DMS114 treated with DMSO at 0.1 percent for 48 hours (cell line): Measurements from ENCODE around the gene ACER2.
A peak's percentile ranks its signal among the peaks of the same experiment; 100 is the strongest.

Experiments used
- DNase-seq: peaks from one replicate; lab custom pipeline; 2025; ENCODE audit not compliant: unreplicated experiment; lab: John Stamatoyannopoulos, UW

ACER2 gene

DNA sequence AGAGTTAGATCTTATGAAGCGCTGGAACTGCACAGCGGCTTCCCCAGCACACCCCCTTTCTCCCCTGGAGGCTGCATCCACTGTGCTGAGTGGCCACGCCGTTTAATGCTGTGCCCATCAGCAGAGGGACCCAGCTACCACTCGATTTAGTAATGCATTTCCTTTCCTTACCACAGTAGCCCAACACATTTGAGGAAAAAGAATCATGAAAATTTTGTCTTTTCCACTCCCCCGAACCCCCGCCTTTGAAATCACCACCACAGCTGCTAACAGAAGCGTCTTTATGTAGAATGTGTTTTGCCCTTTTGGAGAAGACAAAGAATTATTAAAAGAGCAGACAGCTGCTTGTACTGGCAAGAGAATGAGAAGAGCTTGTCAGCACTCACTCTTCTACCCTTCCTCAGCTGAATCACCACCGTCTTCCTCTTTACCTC lies 73.2 kb downstream of the ACER2 start:
- no peak for DNase-seq

DNA sequence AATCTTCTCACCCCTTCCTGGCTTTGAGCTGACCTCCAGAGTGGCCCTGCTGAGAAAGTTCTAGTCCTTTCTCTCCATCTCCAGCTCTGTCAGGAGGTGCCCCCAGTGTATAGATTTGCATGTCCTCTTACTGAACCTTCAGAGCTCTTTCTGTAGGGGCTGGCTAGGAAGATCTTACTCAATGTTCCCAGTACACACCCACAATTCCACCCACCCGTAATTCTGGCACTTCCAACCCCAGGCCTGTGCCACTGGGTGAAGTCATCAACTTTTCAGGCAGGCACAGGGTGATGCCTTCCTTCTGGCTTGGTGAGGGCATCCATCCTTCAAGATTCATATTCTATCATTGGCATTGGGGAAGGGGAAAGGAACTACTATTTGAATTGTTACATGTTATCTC lies 75.9 kb downstream of the ACER2 start:
- DNase-seq, result no peak

DNA sequence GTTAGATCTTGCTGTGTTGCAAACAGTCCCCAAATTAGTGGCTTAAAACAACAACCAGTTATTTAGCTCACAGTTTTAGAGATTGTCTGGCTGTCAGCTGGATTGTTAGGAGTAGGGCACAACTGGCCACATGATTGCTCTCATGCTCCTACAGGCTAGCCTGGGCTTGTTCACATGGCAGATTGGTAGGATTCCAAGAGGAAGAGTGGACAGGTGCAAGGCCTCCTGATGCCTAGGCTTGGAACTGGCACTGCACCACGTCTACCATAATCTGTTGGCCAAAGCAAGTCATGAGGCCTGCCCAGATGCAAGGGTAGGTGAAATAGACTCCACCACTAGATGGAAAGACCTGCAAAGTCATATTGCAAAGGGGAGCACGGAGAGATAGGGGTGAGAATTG lies 76.4 kb downstream of the ACER2 start:
- DNase-seq, result no peak

DNA sequence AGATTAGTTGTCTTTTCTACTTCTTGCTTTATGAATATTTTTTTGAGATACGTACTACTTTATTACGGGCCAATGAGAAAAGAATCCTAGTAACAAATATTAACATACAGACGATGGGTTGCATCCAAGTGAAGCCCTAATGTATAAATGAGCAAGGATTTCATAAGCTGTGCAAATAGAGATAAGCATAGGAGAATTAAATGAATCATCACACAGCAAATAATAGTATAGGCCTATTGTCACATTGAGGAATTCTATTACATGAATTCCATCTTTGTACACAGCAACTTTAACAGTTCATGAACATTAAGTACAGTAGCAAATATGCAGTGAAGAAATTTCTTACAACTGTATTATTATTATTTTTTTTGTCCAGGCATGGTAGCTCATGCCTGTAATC lies 78.0 kb downstream of the ACER2 start:
- DNase-seq, result no peak

DNA sequence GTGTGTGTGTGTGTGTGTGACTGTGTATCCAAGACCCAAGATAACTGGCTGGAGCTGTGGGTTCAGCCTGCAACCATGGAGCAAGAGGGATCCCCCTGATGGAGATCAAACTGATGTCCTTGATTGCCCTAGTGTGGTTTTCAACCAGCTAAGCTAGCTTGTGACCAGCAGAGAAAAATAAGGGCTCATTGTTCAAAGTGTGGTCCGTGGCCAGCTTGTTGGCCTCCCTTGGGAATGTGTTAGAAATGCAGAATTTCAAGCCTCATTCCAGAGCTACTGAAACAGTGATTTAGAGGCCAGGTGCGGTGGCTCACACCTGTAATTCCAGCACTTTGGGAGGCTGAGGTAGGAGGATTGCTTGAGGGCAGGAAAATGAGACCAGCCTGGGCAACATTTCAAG lies 79.9 kb downstream of the ACER2 start:
- no peak for DNase-seq

DNA sequence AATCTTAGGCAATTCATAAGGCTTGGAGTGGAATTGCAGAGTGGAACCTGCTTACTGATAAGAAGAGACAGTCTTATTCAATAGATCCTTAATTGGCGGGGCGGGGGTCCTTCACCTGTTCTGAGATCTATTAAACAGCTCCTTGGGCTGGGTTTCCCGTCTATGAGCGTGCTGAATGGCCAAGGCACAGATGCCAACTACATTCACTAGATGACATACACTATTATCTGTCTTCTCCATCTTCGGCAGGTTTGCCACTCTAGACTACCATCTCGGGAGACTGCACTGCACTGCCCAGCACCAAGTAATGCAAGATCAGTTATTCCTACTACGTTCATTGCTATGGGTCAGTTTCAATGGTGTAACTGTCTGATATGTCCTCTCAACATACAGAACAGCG lies 81.5 kb downstream of the ACER2 start:
- DNase-seq, result no peak

DNA sequence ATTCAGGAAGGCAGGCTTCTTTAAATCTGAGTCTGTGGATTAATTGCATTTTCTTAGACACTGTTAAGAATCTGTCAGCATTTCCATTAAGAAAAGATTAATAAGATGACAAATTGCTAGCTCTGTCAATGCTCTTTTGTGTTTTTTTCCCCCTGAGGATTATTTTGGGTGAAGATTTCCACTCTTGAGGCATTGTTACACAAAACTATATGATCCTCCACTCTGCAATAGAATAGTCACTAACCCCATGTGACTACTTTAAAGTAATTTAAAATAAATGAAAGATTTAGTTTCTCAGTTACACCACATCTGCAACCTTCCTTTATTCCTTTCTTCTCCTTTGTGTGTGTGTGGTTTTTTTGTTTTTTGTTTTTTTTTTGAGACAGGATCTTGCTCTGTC lies 82.0 kb downstream of the ACER2 start:
- no peak for DNase-seq

DNA sequence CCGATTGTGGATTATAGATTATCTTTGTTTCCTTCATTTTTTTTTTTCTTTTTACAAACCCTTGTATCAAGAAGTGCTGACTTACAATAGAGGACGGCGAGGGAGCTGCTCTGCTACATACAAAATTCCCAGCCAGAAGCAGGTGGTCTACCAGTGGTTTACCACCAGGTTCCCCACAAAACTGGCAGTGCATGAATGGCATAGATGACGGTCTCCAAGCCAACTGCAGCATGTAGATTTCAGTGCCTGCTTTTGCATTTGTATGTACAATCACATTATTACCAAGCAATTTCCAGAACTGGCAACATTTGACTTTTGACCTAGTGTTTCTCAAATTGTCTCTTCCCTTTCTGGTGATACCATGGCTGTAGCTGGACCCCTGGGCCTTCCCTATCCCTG lies 84.0 kb downstream of the ACER2 start:
- no peak for DNase-seq

DNA sequence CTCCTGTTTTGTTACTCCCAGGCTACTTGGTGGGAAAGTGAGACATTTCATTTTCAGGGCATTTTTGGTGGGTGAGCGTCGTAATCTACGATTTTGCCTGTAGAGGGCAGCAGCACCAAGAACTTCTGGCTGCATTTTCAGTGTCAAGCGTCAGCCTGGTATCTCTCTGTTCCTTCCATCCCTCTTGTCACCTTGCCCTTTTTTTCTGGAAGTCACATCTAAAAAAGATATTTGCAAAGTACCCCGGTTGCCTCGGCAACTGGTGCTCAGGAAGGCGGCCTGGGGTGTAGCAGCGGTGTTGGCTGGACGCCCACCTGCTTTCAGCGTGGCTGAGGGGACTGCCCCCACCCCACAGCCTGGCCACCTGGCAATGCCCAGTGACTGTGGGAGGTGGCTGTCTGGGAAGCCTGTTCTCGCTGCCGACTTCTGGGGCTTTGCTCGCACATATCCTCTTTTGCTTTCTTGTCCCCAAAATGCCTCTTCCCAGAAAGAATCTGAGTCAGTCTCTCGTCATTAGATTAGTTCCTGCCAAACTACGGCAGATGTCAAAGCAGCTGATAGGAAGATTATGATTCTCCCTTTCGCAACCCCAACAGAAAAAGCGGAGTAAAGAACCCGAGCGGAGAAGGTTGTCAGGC lies 84.5 kb downstream of the ACER2 start:
- peak; percentile 18 for DNase-seq

DNA sequence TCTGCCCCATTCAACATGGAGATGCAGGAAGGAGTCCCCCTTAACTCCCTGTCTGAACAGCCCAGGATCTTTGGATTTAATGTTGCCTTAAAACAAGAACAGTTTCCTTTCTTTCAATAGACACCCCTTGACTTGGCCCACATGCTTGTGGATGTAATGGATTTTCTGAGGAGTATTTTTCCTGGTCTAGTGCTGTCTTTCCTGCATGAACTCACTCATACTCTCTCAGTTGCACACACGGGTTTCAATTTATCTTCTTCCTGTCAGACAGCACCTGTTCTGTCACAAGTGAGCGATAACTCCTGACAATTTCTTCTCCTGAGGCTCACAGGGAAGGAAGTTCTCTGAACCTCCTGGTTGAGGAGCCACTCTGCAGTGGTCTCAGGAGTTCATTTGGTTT lies 85.1 kb downstream of the ACER2 start:
- DNase-seq, result no peak

DNA sequence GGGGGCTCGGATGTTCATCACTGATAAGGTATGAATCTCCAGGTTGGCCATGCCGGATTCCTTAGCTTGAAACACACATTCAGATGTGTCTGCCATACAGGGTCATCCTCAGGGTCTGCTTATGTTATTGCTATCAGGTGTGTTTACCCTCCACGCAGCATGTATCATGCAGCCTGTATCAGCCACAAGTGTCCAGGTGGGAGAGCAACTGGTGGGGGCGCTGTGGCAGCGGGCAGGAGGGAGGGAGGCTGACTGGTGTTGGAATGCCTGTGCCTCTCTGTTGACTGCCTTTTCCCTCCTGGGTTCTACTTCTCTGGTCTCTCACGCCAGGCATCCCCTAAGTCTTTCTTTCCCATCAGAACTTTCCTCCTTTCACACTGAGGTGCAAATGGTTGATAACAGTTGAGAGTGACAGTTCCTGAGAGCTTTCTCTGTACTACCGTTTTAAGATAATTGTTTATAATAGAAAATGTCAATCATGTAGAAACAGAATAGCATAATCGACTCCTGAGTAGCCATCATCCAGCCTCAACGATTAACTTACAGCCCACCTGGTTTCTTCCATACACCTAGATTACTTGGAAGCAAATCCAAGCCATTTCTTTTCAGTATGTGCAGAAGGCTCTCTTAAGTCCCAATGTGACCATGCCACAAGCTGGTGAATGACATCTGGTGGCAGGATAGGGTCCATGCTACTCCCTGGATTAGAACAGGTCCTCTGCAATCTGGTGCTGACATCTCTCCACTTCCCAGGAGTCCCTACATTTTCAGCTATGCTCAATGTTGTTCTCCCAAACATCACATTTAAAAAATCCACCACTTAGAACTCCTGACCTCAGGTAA lies 86.6 kb downstream of the ACER2 start:
- no peak for DNase-seq

DNA sequence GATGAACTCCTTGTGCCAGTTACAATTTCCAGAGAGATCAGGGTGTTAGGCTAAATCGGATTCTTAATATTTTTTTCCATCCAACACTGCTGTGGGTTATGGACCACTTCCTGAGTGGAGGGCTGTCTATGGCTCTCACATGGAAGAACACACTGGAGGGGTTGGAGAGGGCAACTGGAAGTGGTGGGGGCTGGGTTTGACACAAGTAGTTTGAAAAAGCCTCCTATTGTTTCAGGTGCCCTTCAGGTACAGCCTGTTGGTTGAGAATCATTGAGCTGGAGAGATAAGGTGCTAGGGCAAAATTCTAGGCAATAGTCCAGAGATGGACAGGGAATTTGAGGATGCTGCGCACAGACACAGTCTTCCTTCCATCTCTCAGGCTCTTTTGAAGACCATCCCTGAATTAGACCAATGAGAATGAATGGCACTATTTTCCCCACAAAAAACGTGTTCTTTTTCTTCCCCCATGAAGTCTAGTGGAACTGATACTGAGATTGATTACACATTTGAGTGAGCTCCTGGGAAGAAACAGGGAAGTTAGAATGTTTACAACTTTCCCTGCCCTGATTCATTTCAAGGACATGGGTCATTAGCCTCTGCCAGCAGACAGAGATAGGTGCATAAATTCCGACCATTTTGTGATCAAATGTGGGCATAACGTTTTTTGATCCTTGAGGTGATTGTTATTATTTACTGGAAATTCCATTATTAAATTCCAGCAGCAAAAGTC lies 87.7 kb downstream of the ACER2 start:
- DNase-seq, result no peak

DNA sequence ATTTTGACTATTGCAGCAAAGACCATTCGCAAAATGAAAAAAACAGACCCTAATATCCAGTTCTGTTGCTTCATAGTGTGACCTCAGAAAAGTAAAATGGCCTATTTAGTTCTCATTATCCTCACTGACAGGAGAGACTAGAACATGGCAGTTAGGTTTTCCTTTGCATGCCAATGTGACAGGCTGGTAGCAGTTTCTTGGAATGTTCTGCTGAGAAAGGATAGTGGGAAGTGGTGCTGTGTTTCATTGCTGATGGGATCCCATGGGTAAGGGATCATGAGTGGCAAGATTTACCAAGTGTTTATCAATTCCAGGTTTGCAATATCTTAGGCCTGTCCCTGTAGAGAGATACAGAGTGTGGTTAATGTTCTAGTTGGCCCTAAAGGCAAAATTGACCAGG lies 88.5 kb downstream of the ACER2 start:
- DNase-seq, result no peak

DNA sequence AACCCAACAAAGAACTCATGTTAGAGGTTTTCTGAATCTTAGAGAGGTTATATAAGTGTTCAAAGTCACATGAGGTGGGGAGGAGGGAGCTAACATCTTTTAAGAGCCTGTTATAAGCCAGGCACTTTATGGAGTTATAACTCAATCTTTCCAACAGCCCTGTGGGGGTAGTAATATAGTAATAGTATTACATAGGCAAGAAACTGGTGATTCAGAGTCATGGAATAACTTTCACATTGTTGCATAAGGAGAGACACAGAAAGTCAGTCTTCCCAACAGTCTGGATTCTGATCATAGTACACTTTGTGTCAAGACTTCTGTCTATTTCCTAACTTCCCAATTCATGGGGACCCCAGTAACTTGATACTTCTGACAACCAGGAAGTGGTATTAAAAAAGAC lies 89.2 kb downstream of the ACER2 start:
- no peak for DNase-seq
